HepG2 (cell line): ENCODE results near the gene ALDH18A1. TPM values are rescaled to one million over a fixed set of nuclear protein-coding genes. Genes with fewer than 3 reads are reported as not detected.

Source experiments
- ATAC-seq: fragments of 200-7000 bp; cut with Tn5 transposase; 3 replicates; pipeline ENCODE4 v1.9.1; 2020; ENCODE audit warnings: mild to moderate bottlenecking, moderate library complexity
- BruUV-seq: library from RNA; stranded (reverse); fragments of 400-500 nt; replicated peaks from 2 replicates; lab custom pipeline; 2021; lab: Mats Ljungman, UMichigan
- CTCF ChIA-PET: fragments of 300-600 bp; formaldehyde crosslinking; extraction: SDS; loops from one replicate; lab custom pipeline; 2021; ENCODE audit warnings: low total read pairs, inconsistent platforms, low intra/inter-chr PET ratio; lab: Yijun Ruan, JAX
- POLR2A ChIA-PET: fragments of 350-600 bp; sonication (Branson Sonifier 250); formaldehyde crosslinking; loops from one replicate; lab custom pipeline; 2020; ENCODE audit warnings: antibody characterized with exemption, inconsistent platforms; lab: Yijun Ruan, JAX
- DNase-seq: peaks from one replicate; pipeline ENCODE4 v3.0.0-alpha.2; 2015; ENCODE audit warnings: low spot score
- FAIRE-seq: peaks from 3 replicates; lab custom pipeline; 2011; peaks lifted over from hg19 to GRCh38; lab: Jason Lieb, UNC
- H2AFZ ChIP-seq: one replicate; pipeline ENCODE4 v1.6.1; 2011; ENCODE audit warnings: low read length, inconsistent platforms
- H3K27ac ChIP-seq: fragments of 300-600 bp; 3 replicates; pipeline ENCODE4 v1.8.0; 2011; ENCODE audit warnings: mixed run types, mild to moderate bottlenecking, mixed read lengths, low read length, inconsistent platforms; ENCODE audit not compliant: insufficient read depth; ENCODE audit errors: extremely low read length
- H3K27me3 ChIP-seq, 2 experiments: fragments of 200-600 bp in 1 of 2; 2 replicates in 1 of 2; 3 replicates in 1 of 2; pipeline versions ENCODE4 v1.6.0 to v1.8.0; 2011; ENCODE audit warnings: low read length in 2 of 2, mild to moderate bottlenecking in 2 of 2, moderate library complexity in 2 of 2, inconsistent platforms in 1 of 2; ENCODE audit not compliant: insufficient read depth in 2 of 2, control insufficient read depth in 1 of 2
- H3K36me3 ChIP-seq, 2 experiments: fragments of 200-600 bp in 1 of 2; replicated peaks in 1 of 2; 2 replicates in 1 of 2; 3 replicates in 1 of 2; pipeline versions ENCODE4 v1.5.1 to v1.8.0; 2011; ENCODE audit warnings: low read length in 2 of 2, inconsistent platforms in 1 of 2; ENCODE audit not compliant: insufficient read depth in 2 of 2, control insufficient read depth in 1 of 2
- H3K4me1 ChIP-seq: 2 replicates; pipeline ENCODE4 v1.5.1; 2012; ENCODE audit warnings: low read length, inconsistent platforms; ENCODE audit not compliant: insufficient read depth
- H3K4me2 ChIP-seq: 2 replicates; pipeline ENCODE4 v1.6.0; 2011; ENCODE audit warnings: low read depth, low read length, inconsistent platforms
- H3K4me3 ChIP-seq, 3 experiments: fragments of 200-600 bp in 1 of 3; sonication (generic), shearing (Covaris generic) in 1 of 3; replicated peaks in 1 of 3; 2 replicates each; pipeline ENCODE4 v1.5.1; 2011 to 2016; ENCODE audit warnings: low read length in 3 of 3, inconsistent platforms in 2 of 3, low read depth in 2 of 3, mild to moderate bottlenecking in 2 of 3, control low read depth in 1 of 3, mixed read lengths in 1 of 3; ENCODE audit not compliant: insufficient read depth in 1 of 3
- H3K79me2 ChIP-seq: one replicate; pipeline ENCODE4 v1.6.1; 2011; ENCODE audit warnings: low read length, inconsistent platforms; ENCODE audit not compliant: insufficient read depth
- H3K9ac ChIP-seq: 2 replicates; pipeline ENCODE4 v1.6.0; 2011; ENCODE audit warnings: mild to moderate bottlenecking, low read depth, low read length, inconsistent platforms; ENCODE audit not compliant: insufficient read depth
- H3K9me3 ChIP-seq: 2 replicates; pipeline ENCODE4 v1.5.1; 2012; ENCODE audit warnings: mild to moderate bottlenecking, low read length
- H4K20me1 ChIP-seq: 2 replicates; pipeline ENCODE4 v1.6.0; 2011; ENCODE audit warnings: inconsistent platforms, mild to moderate bottlenecking, low read length, moderate library complexity; ENCODE audit not compliant: insufficient read depth
- MTA3 ChIP-seq: sonication (generic); formaldehyde crosslinking; IDR thresholded peaks from 2 replicates; pipeline ENCODE4 v1.4.0; 2020; ENCODE audit warnings: missing genetic modification reagents
- NFIB ChIP-seq: sonication (generic); formaldehyde crosslinking; IDR thresholded peaks from 2 replicates; pipeline ENCODE4 v1.9.0; 2021; ENCODE audit warnings: missing genetic modification reagents, mild to moderate bottlenecking, borderline replicate concordance
- RBFOX2 ChIP-seq: fragments of 200-400 bp; formaldehyde crosslinking; IDR thresholded peaks from 2 replicates; pipeline ENCODE4 v1.6.1; 2017; ENCODE audit warnings: low read depth, mild to moderate bottlenecking, low read length
- SAP130 ChIP-seq: IDR thresholded peaks from 2 replicates; pipeline ENCODE4 v1.6.1; 2016; ENCODE audit warnings: low read depth
- SIX1 ChIP-seq: sonication (generic); formaldehyde crosslinking; IDR thresholded peaks from 2 replicates; pipeline ENCODE4 v1.4.0; 2020; ENCODE audit warnings: missing genetic modification reagents, borderline replicate concordance
- SIX4 ChIP-seq: sonication (generic); formaldehyde crosslinking; IDR thresholded peaks from 2 replicates; pipeline ENCODE4 v1.4.0; 2020; ENCODE audit warnings: missing genetic modification reagents
- ZMYM2 ChIP-seq: sonication (generic); formaldehyde crosslinking; IDR thresholded peaks from 2 replicates; pipeline ENCODE4 v1.8.0; 2022; ENCODE audit warnings: mild to moderate bottlenecking, missing genetic modification reagents
- ZNF569 ChIP-seq: sonication (generic); formaldehyde crosslinking; IDR thresholded peaks from 2 replicates; pipeline ENCODE4 v1.5.0; 2020; ENCODE audit warnings: mild to moderate bottlenecking, missing genetic modification reagents, moderate library complexity, borderline replicate concordance
- ZNF776 ChIP-seq: sonication (generic); formaldehyde crosslinking; IDR thresholded peaks from 2 replicates; pipeline ENCODE4 v1.4.0; 2020; ENCODE audit warnings: mild to moderate bottlenecking, missing genetic modification reagents
- WGBS: methylation state at CpG from one replicate; pipeline ENCODE4 v1.1.6; 2017; ENCODE audit warnings: low lambda C conversion rate; 5-methylcytosine and 5-hydroxymethylcytosine counted together
- in situ Hi-C: cut with HindIII; loops from 2 replicates; pipeline ENCODE4 v1.10.0; 2017; ENCODE audit warnings: low pct_unique_long_range_greater_than_20kb; ENCODE audit not compliant: extremely low pct_ligation_motif_present
- intact Hi-C: fragments of 100-400 bp; cut with micrococcal nuclease; formaldehyde crosslinking; loops from one replicate; pipeline ENCODE4 v1.10.0; 2022; ENCODE audit not compliant: unreplicated experiment
- polyA plus RNA-seq, 8 experiments: library from polyadenylated mRNA; depleted of rRNA in 3 of 8; stranded (reverse) in 7 of 8; unstranded in 1 of 8; fragments of >200 nt; fragmentation: Illumina TruSeq in 4 of 8; extraction: Trizol in 4 of 8; gene quantifications; 2 replicates each; pipeline versions ENCODE4 v1.2.1 to v1.2.3, GENCODE V29; 2011 to 2016; ENCODE audit warnings: low read depth in 4 of 8, missing spikeins in 1 of 8, mixed read lengths in 1 of 8; ENCODE audit not compliant: insufficient read depth in 1 of 8
- total RNA-seq, 5 experiments: library from RNA; depleted of rRNA; stranded (reverse); fragments of >200 nt; fragmentation: Illumina TruSeq; extraction: Trizol; gene quantifications; 2 replicates each; pipeline ENCODE4 v1.2.3, GENCODE V29; 2016; ENCODE audit warnings: low read depth in 1 of 5

Gene ALDH18A1
- total and polyA plus RNA-seq, 2 of the 13 experiments (the other 11 are each of a cell fraction or from before 2014, with no cell fraction given) = 180 to 263 TPM

DNA sequence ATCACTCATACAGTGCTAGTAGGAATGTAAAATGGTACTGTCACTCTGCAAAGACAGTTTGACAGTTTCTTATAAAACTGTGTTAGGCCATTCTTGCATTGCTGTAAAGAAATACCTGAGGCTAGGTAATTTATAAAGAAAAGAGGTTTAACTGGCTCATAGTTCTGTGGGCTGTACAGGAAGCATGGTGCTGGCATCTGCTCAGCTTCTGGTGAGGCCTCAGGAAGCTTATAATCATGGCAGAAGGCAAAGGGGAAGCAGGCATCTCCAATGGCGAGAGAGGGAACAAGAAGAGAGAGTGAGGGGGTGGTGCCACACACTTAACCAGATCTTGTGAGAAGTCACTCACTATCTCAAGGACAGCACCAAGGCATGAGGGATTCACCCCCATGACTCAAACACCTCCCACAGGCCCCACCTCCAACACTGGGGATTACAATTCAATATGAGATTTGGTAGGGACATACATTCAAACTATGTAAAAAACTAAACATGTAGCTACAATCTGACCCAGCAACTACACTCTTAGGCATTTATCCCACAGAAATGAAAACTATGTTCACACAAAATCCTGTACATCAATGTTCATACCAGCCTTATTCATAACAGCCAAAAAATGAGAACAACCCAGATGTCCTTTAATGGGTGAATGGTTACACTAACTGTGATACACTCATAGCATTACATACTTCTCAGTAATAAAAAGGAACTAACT is 5.0 kb downstream of the ALDH18A1 start:
- peaks cover 68% of the 10 kb centered on the region for H3K4me1 ChIP-seq
- peaks cover 87% of the 10 kb centered on the region for H3K79me2 ChIP-seq
- no peaks in the 10 kb centered on the region; a peak in 1 of 5 replicates for H3K27me3 ChIP-seq
- no peak overlapping the region for H3K9ac ChIP-seq
- FAIRE-seq (no peak), DNase-seq (no peak), ATAC-seq (no peak)
- in situ Hi-C loops (no loop called here), intact Hi-C loops (no loop called here)
- BruUV-seq = no TSS peak
- ChIA-PET CTCF (no interaction called here), POLR2A (interaction anchor here (1.2 to 2.0 kb wide), 2 partner anchors 11 to 17 kb away, joined by 4 to 7 read pairs; no protein-coding TSS in a partner anchor)
- 100% methylated on average over 1 of the region's 1 CpG for WGBS
- no peak overlapping the region for H3K27ac ChIP-seq
- H3K36me3 ChIP-seq = peaks cover 24 to 64% of the 10 kb centered on the region in 2 experiments
- H3K9me3 ChIP-seq = peaks cover 7% of the 10 kb centered on the region; the same call in 1 of the 2 replicates
- no peak overlapping the region for H3K4me3 ChIP-seq
- no peak overlapping the region for H3K4me2 ChIP-seq
- TF ChIP-seq MTA3 (CRISPR knock-in tag) (no peak), RBFOX2 (0 out of 2 replicates have a peak, but pooled peaks have one; percentile 43), ZNF776 (peak; percentile 97), ZMYM2 (CRISPR knock-in tag) (0 out of 2 replicates have a peak, but pooled peaks have one; percentile 21)
- H2AFZ ChIP-seq = no peak overlapping the region
- peaks cover 5% of the 10 kb centered on the region; the same call in 1 of the 2 replicates for H4K20me1 ChIP-seq

DNA sequence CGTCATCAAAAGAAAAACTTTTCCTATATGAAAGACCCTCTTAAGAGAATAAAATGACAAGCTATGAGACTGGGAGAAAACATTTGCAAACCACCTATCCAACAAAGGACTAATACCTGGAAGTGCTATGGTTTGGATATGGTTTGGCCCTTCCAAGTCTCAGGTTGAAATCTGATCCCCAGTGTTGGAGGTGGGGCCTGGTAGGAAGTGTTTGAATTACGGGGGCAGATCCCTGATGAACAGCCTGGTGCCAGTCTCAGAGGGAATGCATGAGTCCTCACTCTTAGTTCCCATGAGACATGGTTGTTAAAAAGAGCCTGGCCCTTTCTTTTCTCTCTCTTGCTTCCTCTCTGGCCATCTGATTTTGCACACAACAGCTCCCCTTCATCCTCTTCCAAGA is 6.3 kb downstream of the ALDH18A1 start:
- no peak for FAIRE-seq
- ChIA-PET POLR2A (interaction anchor here (1.2 to 2.0 kb wide), 2 partner anchors 9 to 16 kb away, joined by 4 to 7 read pairs; no protein-coding TSS in a partner anchor), CTCF (no interaction called here)
- peaks cover 10% of the 10 kb centered on the region for H4K20me1 ChIP-seq
- BruUV-seq = no TSS peak
- WGBS = 92% methylated on average over 2 of the region's 2 CpGs
- in situ Hi-C loops (no loop called here), intact Hi-C loops (no loop called here)
- no peak for ATAC-seq
- no peak overlapping the region for H3K4me3 ChIP-seq
- no peak overlapping the region for H3K4me2 ChIP-seq
- DNase-seq = no peak
- H3K9ac ChIP-seq = no peak overlapping the region
- H3K36me3 ChIP-seq = peaks cover 32 to 77% of the 10 kb centered on the region in 2 experiments
- H3K79me2 ChIP-seq = peaks cover 88% of the 10 kb centered on the region
- H3K9me3 ChIP-seq = peaks cover 7% of the 10 kb centered on the region; the same call in 1 of the 2 replicates
- H3K4me1 ChIP-seq = peaks cover 81% of the 10 kb centered on the region
- no peaks in the 10 kb centered on the region for H3K27me3 ChIP-seq
- no peak overlapping the region for H2AFZ ChIP-seq
- no peak overlapping the region for H3K27ac ChIP-seq
- TF ChIP-seq NFIB (CRISPR knock-in tag) (no peak), ZNF569 (CRISPR knock-in tag) (no peak), SAP130 (CRISPR knock-in tag) (no peak), SIX1 (CRISPR knock-in tag) (peak; percentile 11; the same call in 1 of the 2 replicates), SIX4 (CRISPR knock-in tag) (peak; percentile 72; the same call in 1 of the 2 replicates)
